Measurements from ENCODE around the gene NKX2-1. TPM values are rescaled to one million over a fixed set of nuclear protein-coding genes. Genes with fewer than 3 reads are reported as not detected.

The NKX2-1 gene
- total RNA-seq, 1 donor from 2014 or later = not detected

DNA sequence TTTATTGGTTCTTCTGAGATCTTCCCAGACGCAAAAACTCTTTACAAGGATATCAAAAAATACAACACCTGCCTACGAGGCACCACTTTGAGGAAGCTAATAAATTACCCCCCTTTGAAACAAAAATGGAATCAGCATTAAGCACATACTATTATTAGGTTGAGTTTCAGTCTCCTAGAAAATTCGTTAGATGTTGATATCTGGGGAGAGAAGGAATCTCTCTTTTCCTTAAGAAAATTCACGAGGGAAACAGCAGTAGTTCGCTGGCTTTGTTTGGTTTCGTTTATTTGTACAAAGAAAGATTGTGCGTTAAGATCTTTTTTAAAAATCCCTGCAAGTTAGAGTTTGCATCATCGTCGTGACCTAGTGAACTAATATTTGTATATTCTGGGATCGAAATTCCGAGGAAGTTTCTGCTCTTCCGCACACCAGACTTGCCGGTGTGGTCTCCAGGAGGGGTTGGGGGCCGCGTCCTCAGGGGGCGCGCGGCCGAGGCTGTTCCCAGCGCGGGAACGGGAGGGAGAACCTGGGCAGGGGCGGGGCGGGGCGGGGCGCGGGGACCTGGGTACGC lies 12.1 kb downstream of the NKX2-1 start:
- FAIRE-seq = no peak

DNA sequence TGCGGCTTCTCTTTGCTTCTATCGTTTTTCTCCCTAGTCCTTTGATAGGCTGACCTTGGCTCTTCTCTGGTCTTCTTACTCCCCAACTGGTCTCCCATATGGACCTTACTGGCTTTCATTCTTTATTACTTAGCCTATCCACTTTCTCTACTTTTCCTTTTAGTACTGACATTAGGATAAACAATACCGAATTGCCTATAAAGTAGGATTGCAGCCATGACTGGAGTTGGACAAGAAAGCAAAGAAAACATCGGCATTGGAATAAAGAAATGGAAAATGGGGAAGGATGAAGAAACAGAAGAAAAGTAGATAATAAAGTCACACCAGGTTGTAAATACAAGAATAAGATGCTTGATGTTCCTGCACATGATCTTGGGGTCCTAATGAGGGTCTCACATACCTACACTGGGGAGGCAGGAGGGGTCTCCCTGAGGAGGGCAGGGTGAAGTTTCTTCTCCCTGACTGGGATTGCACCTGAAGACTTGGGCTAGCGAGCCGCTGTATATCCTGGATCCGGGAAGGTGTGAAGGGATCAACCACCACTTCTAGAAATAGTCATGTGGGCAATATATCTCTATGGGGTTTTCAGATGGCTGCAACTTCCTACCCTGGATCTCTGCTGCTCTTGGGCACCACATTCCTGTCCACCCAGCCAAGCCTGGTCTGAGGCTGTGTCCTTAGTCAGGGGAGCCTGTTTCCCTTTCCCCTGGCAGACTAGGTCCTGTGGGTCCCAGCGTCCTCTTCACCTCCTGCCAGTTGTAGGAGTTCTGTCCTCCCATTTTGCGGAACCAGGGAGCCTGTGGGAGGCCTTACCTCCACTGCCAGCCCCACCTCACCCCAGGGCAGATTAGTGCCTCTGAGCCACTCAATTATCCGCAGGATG lies 13.1 kb downstream of the NKX2-1 start:
- Histone ChIP-seq H3K79me2 (ENCODE audit: insufficient read depth, low read length) (no peaks in the 10 kb centered on the region), H3K9ac (ENCODE audit: low read length) (no peak overlapping the region), H3K4me1 (ENCODE audit: insufficient read depth, low read length) (no peaks in the 10 kb centered on the region), H3K4me3 (ENCODE audit: insufficient read depth, low read depth, low read length) (no peak overlapping the region), H3K4me2 (ENCODE audit: low read length) (no peak overlapping the region), H2AFZ (ENCODE audit: low read depth, low read length) (no peak overlapping the region), H3K36me3 (ENCODE audit: insufficient read depth, low read length) (no peaks in the 10 kb centered on the region), H3K27ac (ENCODE audit: low read depth, low read length) (no peak overlapping the region), H3K9me3 (ENCODE audit: insufficient read depth, low read depth, low read length) (peaks cover 5% of the 10 kb centered on the region), H3K27me3 (ENCODE audit: insufficient read depth, low read length) (peaks cover 91% of the 10 kb centered on the region), H4K20me1 (ENCODE audit: insufficient read depth, low read length) (peaks cover 3% of the 10 kb centered on the region)
- H3K4me1 Mint-ChIP-seq (ENCODE audit: low read depth, unreplicated experiment) = no peaks in the 10 kb centered on the region
- peak overlapping the region; percentile 41 for H3K27ac Mint-ChIP-seq (ENCODE audit: unreplicated experiment)
- no peaks in the 10 kb centered on the region for H3K36me3 Mint-ChIP-seq (ENCODE audit: low read depth, unreplicated experiment)
- H3K4me3 Mint-ChIP-seq (ENCODE audit: unreplicated experiment) = no peak overlapping the region
- peaks cover 13% of the 10 kb centered on the region for H3K9me3 Mint-ChIP-seq (ENCODE audit: unreplicated experiment)
- peaks cover 77% of the 10 kb centered on the region for H3K27me3 Mint-ChIP-seq (ENCODE audit: low read depth, unreplicated experiment)
- no peak for FAIRE-seq
- no peak for TF ChIP-seq EZH2 (IDR thresholded peaks at IDR 0.05; ENCODE audit: insufficient read depth, low read length)
- no peak for TF ChIP-seq CTCF (IDR thresholded peaks at IDR 0.05; ENCODE audit: insufficient read depth, low read depth, low read length)
- no peak for DNase-seq (ENCODE audit: low read depth)

More for the DNA sequence above, 12.1 kb downstream of the NKX2-1 start:
- no peak overlapping the region for H3K9ac ChIP-seq (ENCODE audit: low read length)
- no peak for DNase-seq (ENCODE audit: low read depth)
- no peaks in the 10 kb centered on the region for H3K36me3 ChIP-seq (ENCODE audit: insufficient read depth, low read length)
- no peaks in the 10 kb centered on the region for H3K79me2 ChIP-seq (ENCODE audit: insufficient read depth, low read length)
- H3K4me2 ChIP-seq (ENCODE audit: low read length) = peak overlapping the region; percentile 15
- H3K4me3 ChIP-seq (ENCODE audit: insufficient read depth, low read depth, low read length) = no peak overlapping the region
- Mint-ChIP-seq H3K27ac (ENCODE audit: unreplicated experiment) (no peak overlapping the region), H3K27me3 (ENCODE audit: low read depth, unreplicated experiment) (peaks cover 77% of the 10 kb centered on the region), H3K4me3 (ENCODE audit: unreplicated experiment) (no peak overlapping the region), H3K4me1 (ENCODE audit: low read depth, unreplicated experiment) (no peaks in the 10 kb centered on the region), H3K9me3 (ENCODE audit: unreplicated experiment) (peaks cover 18% of the 10 kb centered on the region), H3K36me3 (ENCODE audit: low read depth, unreplicated experiment) (no peaks in the 10 kb centered on the region)
- H3K4me1 ChIP-seq (ENCODE audit: insufficient read depth, low read length) = no peaks in the 10 kb centered on the region
- TF ChIP-seq EZH2 (IDR thresholded peaks at IDR 0.05; ENCODE audit: insufficient read depth, low read length) (no peak), CTCF (IDR thresholded peaks at IDR 0.05; ENCODE audit: insufficient read depth, low read depth, low read length) (no peak)
- H3K27me3 ChIP-seq (ENCODE audit: insufficient read depth, low read length) = peaks cover 91% of the 10 kb centered on the region
- no peak overlapping the region for H3K27ac ChIP-seq (ENCODE audit: low read depth, low read length)
- H3K9me3 ChIP-seq (ENCODE audit: insufficient read depth, low read depth, low read length) = peaks cover 5% of the 10 kb centered on the region
- H4K20me1 ChIP-seq (ENCODE audit: insufficient read depth, low read length) = peaks cover 3% of the 10 kb centered on the region
- H2AFZ ChIP-seq (ENCODE audit: low read depth, low read length) = no peak overlapping the region

Measured in astrocyte (in vitro differentiated cells and primary cell).